KMS-11 (cell line): ENCODE results near the gene MMRN1.

Source experiments
- H2AFZ ChIP-seq: fragments of 200-600 bp; sonication (generic); 2 replicates; pipeline ENCODE4 v1.6.1; 2016; ENCODE audit warnings: antibody characterized with exemption, mixed run types, low read depth
- H3K27ac ChIP-seq: fragments of 200-600 bp; sonication (generic); 2 replicates; pipeline ENCODE4 v1.6.1; 2016; ENCODE audit warnings: mild to moderate bottlenecking, mixed run types
- H3K27me3 ChIP-seq: fragments of 200-600 bp; sonication (generic); 2 replicates; pipeline ENCODE4 v1.6.1; 2017; ENCODE audit warnings: mild to moderate bottlenecking, low read depth, mixed run types, moderate library complexity; ENCODE audit not compliant: insufficient read depth
- H3K36me3 ChIP-seq: fragments of 200-600 bp; sonication (generic); 2 replicates; pipeline ENCODE4 v1.6.1; 2017; ENCODE audit warnings: mild to moderate bottlenecking, mixed run types; ENCODE audit not compliant: insufficient read depth
- H3K4me1 ChIP-seq: fragments of 200-600 bp; sonication (generic); 2 replicates; pipeline ENCODE4 v1.6.1; 2016; ENCODE audit warnings: mild to moderate bottlenecking, low read depth, mixed run types; ENCODE audit not compliant: poor library complexity, severe bottlenecking
- H3K4me2 ChIP-seq: fragments of 200-600 bp; sonication (generic); 2 replicates; pipeline ENCODE4 v1.7.0; 2016; ENCODE audit warnings: mild to moderate bottlenecking, mixed run types
- H3K4me3 ChIP-seq: fragments of 200-600 bp; sonication (generic); IDR thresholded peaks from 2 replicates; pipeline ENCODE4 v1.6.1; 2017; ENCODE audit warnings: low read depth, low read length, mixed read lengths; ENCODE audit not compliant: insufficient read depth
- H3K79me2 ChIP-seq: fragments of 200-600 bp; sonication (generic); 2 replicates; pipeline ENCODE4 v1.6.1; 2016; ENCODE audit warnings: low read depth, mixed run types; ENCODE audit not compliant: insufficient read depth
- H3K9ac ChIP-seq: fragments of 200-600 bp; sonication (generic); 2 replicates; pipeline ENCODE4 v1.6.1; 2016; ENCODE audit warnings: mild to moderate bottlenecking, mixed run types
- H4K20me1 ChIP-seq: fragments of 200-600 bp; sonication (generic); 2 replicates; pipeline ENCODE4 v1.6.1; 2016; ENCODE audit warnings: mild to moderate bottlenecking, mixed run types; ENCODE audit not compliant: insufficient read depth
- CTCF ChIP-seq: fragments of 200-600 bp; sonication (generic); conservative IDR thresholded peaks from 2 replicates; pipeline ENCODE4 v1.6.1; 2017; ENCODE audit warnings: low read depth, mild to moderate bottlenecking, antibody characterized with exemption, low read length, moderate library complexity, mixed read lengths

The MMRN1 gene

GRCh38 chr4:89939546-89939945 lies 44.9 kb downstream of the MMRN1 start:
- no peak for TF ChIP-seq CTCF
- no peak overlapping the region for H3K4me3 ChIP-seq
- H3K4me2 ChIP-seq, result no peak overlapping the region
- H2AFZ ChIP-seq, result no peak overlapping the region
- no peaks in the 10 kb centered on the region for H3K36me3 ChIP-seq
- no peaks in the 10 kb centered on the region for H4K20me1 ChIP-seq
- no peaks in the 10 kb centered on the region for H3K27me3 ChIP-seq
- H3K4me1 ChIP-seq, result no peaks in the 10 kb centered on the region
- H3K9ac ChIP-seq, result no peak overlapping the region
- no peak overlapping the region for H3K27ac ChIP-seq
- no peaks in the 10 kb centered on the region for H3K79me2 ChIP-seq

GRCh38 chr4:89939994-89940393 lies 45.3 kb downstream of the MMRN1 start:
- H3K79me2 ChIP-seq, result no peaks in the 10 kb centered on the region

GRCh38 chr4:89942811-89943210 lies 48.2 kb downstream of the MMRN1 start:
- TF ChIP-seq CTCF, result no peak
- Histone ChIP-seq H2AFZ (no peak overlapping the region), H3K27me3 (no peaks in the 10 kb centered on the region), H3K36me3 (no peaks in the 10 kb centered on the region), H4K20me1 (no peaks in the 10 kb centered on the region), H3K4me1 (no peaks in the 10 kb centered on the region), H3K9ac (no peak overlapping the region), H3K4me2 (no peak overlapping the region), H3K4me3 (no peak overlapping the region), H3K27ac (no peak overlapping the region), H3K79me2 (no peaks in the 10 kb centered on the region)

More at GRCh38 chr4:89939994-89940393, 45.3 kb downstream of the MMRN1 start:
- Histone ChIP-seq H4K20me1 (no peaks in the 10 kb centered on the region), H3K4me2 (no peak overlapping the region), H3K4me3 (no peak overlapping the region), H3K4me1 (no peaks in the 10 kb centered on the region), H3K27me3 (no peaks in the 10 kb centered on the region), H3K27ac (no peak overlapping the region), H2AFZ (no peak overlapping the region), H3K9ac (no peak overlapping the region), H3K36me3 (no peaks in the 10 kb centered on the region)
- no peak for TF ChIP-seq CTCF

GRCh38 chr4:89949782-89950387 lies 55.2 kb downstream of the MMRN1 start:
- peak; percentile 47; the same call in 1 of the 2 replicates for TF ChIP-seq CTCF
- H3K36me3 ChIP-seq, result no peaks in the 10 kb centered on the region
- H3K4me2 ChIP-seq, result no peak overlapping the region
- no peaks in the 10 kb centered on the region for H4K20me1 ChIP-seq
- no peak overlapping the region for H3K9ac ChIP-seq
- H3K27me3 ChIP-seq, result no peaks in the 10 kb centered on the region
- H3K79me2 ChIP-seq, result no peaks in the 10 kb centered on the region
- H3K27ac ChIP-seq, result no peak overlapping the region
- no peaks in the 10 kb centered on the region for H3K4me1 ChIP-seq
- H2AFZ ChIP-seq, result no peak overlapping the region
- H3K4me3 ChIP-seq, result no peak overlapping the region
